ENCODE data around the gene COL20A1.

COL20A1 gene

DNA sequence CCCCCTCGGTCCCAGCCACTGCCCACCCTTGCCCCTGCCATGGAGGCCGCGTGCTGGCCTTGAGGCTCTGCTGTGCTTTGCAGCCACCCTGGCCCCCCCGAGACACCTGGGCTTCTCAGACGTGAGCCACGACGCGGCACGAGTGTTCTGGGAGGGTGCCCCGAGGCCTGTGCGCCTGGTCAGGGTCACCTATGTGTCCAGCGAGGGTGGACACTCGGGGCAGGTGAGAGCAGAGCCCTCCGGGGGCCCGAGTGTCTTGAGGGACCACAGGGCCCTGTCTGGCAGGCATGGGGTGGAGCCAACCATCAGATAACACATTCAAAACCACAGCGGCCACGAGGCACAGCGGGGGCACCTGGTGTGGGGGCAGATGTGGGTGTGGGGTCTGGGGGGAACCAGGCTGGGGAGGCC is 18.9 kb downstream of the COL20A1 start:
- TF ChIP-seq ZFX (IDR thresholded peaks at IDR 0.05; ENCODE audit: borderline replicate concordance): no peak
- TF ChIP-seq, protein P1, sequence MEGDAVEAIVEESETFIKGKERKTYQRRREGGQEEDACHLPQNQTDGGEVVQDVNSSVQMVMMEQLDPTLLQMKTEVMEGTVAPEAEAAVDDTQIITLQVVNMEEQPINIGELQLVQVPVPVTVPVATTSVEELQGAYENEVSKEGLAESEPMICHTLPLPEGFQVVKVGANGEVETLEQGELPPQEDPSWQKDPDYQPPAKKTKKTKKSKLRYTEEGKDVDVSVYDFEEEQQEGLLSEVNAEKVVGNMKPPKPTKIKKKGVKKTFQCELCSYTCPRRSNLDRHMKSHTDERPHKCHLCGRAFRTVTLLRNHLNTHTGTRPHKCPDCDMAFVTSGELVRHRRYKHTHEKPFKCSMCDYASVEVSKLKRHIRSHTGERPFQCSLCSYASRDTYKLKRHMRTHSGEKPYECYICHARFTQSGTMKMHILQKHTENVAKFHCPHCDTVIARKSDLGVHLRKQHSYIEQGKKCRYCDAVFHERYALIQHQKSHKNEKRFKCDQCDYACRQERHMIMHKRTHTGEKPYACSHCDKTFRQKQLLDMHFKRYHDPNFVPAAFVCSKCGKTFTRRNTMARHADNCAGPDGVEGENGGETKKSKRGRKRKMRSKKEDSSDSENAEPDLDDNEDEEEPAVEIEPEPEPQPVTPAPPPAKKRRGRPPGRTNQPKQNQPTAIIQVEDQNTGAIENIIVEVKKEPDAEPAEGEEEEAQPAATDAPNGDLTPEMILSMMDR (IDR thresholded peaks at IDR 0.05): no peak
- no peak overlapping the region for H3K27ac ChIP-seq

DNA sequence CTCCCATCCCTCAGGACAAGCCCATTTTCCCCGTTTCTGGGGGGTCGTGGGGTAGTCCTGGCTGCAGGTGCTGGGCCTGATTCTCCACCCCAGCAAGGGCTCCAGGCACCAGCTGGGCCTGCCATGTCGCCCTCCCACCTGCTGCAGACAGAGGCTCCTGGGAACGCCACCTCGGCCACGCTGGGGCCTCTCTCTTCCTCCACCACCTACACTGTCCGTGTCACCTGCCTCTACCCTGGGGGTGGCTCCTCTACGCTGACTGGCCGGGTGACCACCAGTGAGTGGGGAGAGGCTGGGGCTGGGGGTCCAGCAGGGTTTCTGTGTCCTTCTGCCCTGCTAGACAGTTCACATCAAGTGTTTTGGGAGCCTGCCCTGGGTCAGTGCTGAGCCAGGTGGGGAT is 19.3 kb downstream of the COL20A1 start:
- no peak overlapping the region for H3K27ac ChIP-seq
- TF ChIP-seq ZFX (IDR thresholded peaks at IDR 0.05; ENCODE audit: borderline replicate concordance): no peak
- TF ChIP-seq, protein P1 (IDR thresholded peaks at IDR 0.05): no peak

DNA sequence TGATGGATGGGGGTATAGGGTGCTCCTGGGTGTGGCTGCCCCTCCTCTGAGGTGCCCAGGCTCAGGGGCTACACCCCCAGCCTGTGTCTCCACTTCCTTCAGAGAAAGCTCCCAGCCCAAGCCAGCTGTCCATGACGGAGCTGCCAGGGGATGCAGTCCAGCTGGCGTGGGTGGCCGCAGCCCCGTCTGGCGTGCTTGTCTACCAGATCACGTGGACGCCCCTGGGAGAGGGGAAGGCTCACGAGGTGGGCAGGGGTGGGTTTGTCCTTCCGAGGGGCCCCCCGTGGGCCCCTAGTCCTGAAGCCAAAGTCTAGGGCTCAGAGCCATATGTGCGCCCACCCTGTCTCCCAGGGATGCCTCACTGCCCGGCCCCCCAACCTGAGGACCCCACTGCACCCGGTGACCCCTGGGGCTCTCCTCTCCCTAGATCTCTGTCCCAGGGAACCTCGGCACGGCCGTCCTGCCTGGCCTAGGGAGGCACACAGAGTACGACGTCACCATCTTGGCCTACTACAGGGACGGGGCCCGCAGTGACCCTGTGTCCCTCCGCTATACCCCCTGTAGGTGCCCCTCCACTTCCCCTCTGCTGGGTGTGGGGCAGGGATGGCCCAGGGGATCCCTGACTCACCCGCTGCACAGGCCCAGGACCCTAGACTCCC is 19.8 kb downstream of the COL20A1 start:
- no peak overlapping the region for H3K27ac ChIP-seq
- no peak for TF ChIP-seq ZFX (IDR thresholded peaks at IDR 0.05; ENCODE audit: borderline replicate concordance)

DNA sequence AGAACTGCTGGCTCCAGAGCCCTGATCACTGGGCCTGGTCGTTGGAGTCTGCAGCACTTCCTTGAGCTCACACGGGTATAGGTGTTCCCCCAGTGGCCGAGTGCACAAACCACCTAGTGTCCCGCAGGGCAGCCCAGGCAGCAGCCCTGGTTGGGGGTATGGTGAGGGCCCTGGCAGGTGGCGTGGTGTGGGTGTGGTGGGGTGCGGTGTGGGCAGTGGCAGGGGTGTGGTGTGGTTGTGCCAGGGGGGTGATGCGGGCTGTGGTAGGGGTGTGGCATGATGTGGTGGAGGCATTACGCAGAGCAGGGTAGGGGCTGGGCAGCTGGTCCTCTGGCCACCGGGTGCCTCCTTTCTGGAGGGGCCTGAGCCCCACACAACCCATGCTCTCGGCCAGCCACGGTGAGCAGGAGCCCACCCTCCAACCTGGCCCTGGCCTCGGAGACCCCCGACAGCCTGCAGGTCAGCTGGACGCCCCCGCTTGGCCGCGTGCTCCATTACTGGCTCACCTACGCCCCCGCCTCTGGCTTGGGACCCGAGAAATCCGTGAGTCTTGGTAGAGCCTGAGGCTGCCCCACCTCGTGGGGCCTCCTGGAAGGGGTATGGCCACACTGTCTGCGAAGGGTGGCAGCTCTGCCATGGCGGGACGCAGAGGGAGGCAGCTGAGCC is 20.5 kb downstream of the COL20A1 start:
- TF ChIP-seq, protein P1 (IDR thresholded peaks at IDR 0.05): no peak
- no peak for TF ChIP-seq ZFX (IDR thresholded peaks at IDR 0.05; ENCODE audit: borderline replicate concordance)
- no peak overlapping the region for H3K27ac ChIP-seq

DNA sequence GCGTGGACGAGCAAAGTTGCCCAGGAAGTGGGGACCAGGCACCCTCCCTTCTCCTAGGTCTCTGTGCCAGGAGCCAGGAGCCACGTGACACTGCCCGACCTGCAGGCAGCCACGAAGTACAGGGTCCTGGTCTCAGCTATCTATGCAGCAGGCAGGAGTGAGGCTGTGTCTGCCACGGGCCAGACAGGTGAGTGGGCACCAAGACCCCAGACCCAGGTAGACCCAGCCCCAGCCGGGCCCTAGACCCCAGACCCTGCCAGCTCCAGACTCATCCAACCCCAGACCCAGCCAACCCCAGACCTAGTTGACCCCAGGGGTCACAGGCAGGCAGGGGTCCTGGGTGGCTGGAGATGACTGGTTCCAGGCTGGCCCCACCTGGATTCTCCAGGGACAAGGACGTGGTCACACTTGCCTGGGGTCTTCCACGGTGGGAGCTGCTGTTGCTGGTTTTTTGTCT is 21.1 kb downstream of the COL20A1 start:
- no peak for TF ChIP-seq ZFX (IDR thresholded peaks at IDR 0.05; ENCODE audit: borderline replicate concordance)
- TF ChIP-seq, protein P1 (IDR thresholded peaks at IDR 0.05): no peak
- H3K27ac ChIP-seq: no peak overlapping the region

DNA sequence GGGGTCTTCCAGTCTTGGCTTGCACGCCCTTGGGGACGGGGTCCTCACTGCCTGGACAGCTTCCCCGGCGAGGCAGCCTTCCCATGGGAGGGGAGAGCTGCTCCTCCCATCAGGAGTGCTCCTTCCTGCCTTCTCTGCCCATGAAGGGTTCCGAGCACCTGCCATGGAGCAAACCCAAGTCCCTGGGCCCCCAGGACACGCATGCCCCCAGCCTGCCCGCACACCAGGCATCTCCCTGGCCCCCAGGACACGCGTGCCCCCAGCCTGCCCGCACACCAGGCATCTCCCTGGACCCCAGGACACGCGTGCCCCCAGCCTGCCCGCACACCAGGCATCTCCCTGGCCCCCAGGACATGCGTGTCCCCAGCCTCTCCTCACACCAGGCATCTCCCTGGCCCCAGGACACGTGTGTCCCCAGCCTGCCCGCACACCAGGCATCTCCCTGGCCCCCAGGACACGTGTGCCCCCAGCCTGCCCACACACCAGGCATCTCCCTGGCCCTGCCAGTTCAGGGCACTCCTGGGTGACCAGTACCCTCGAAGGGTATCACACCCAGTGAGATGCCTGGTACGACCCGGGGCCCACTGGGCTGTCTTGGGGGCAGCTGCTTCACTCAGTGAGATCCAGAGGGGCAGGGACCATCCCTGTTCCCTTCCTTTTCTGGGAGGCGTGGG is 21.7 kb downstream of the COL20A1 start:
- no peak overlapping the region for H3K27ac ChIP-seq
- TF ChIP-seq, protein P1 (IDR thresholded peaks at IDR 0.05): no peak
- no peak for TF ChIP-seq ZFX (IDR thresholded peaks at IDR 0.05; ENCODE audit: borderline replicate concordance)

DNA sequence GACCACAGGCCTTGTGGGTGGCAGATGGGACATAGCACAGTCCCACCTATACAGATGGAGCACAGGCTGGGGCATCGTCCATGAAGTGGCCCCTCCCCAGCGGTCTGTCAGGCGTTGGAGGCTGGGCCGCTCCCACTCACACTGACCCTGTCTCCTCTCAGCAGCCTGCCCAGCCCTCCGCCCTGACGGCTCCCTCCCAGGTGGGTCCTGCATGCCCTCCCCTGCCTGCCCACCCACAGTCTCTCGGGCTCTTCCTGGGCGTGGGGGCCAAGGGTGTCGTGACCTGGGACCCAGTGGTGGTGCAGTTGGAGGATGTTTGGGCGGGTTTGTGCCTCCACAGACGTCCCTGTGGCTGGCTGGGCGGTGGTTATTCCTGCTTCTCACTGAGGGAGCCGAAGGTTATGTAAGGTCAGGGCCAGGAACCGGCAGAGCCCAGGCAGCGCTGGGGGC is 22.3 kb downstream of the COL20A1 start:
- no peak overlapping the region for H3K27ac ChIP-seq
- TF ChIP-seq, protein P1 (IDR thresholded peaks at IDR 0.05): no peak
- TF ChIP-seq ZFX (IDR thresholded peaks at IDR 0.05; ENCODE audit: borderline replicate concordance): no peak

Measured in 22Rv1 (cell line).